MCF 10A (cell line): ENCODE results near the gene CNTNAP1. TPM values are rescaled to one million over a fixed set of nuclear protein-coding genes. Genes with fewer than 3 reads are reported as not detected.
"Not testable (repeated sequence)": the region's sequence is repeated elsewhere in the genome, so short reads cannot be mapped to it uniquely, and the experiment has no call there.

Source experiments
- BruUV-seq: library from RNA; stranded (reverse); fragments of 400-500 nt; replicated peaks from 2 replicates; lab custom pipeline; 2021; lab: Mats Ljungman, UMichigan
- CTCF ChIA-PET: fragments of 300-600 bp; sonication (Branson Sonifier 250); formaldehyde crosslinking; extraction: SDS; loops from one replicate; lab custom pipeline; 2021; ENCODE audit warnings: antibody characterized with exemption, inconsistent platforms; lab: Yijun Ruan, JAX
- POLR2A ChIA-PET: fragments of 300-600, 350-650 bp; sonication (Branson Sonifier 250); formaldehyde crosslinking; extraction: SDS; loops from one replicate; lab custom pipeline; 2020; ENCODE audit warnings: antibody characterized with exemption, inconsistent platforms; lab: Yijun Ruan, JAX
- DNase-seq: peaks from one replicate; pipeline ENCODE4 v3.0.0-alpha.2; 2018; ENCODE audit not compliant: unreplicated experiment
- H3K27ac Mint-ChIP-seq: one replicate; pipeline ENCODE4 v1.8.0; 2022; ENCODE audit warnings: mild to moderate bottlenecking, low read depth, mixed read lengths; ENCODE audit not compliant: unreplicated experiment
- H3K27me3 Mint-ChIP-seq: one replicate; pipeline ENCODE4 v1.8.0; 2022; ENCODE audit warnings: mixed read lengths; ENCODE audit not compliant: insufficient read depth, unreplicated experiment
- H3K36me3 Mint-ChIP-seq: one replicate; pipeline ENCODE4 v1.8.0; 2022; ENCODE audit warnings: mild to moderate bottlenecking, moderate library complexity, mixed read lengths; ENCODE audit not compliant: insufficient read depth, unreplicated experiment
- H3K4me1 Mint-ChIP-seq: one replicate; pipeline ENCODE4 v1.8.0; 2022; ENCODE audit warnings: mixed read lengths; ENCODE audit not compliant: insufficient read depth, unreplicated experiment
- H3K4me3 Mint-ChIP-seq: one replicate; pipeline ENCODE4 v1.8.0; 2022; ENCODE audit warnings: mild to moderate bottlenecking, moderate library complexity, mixed read lengths; ENCODE audit not compliant: unreplicated experiment
- H3K9me3 Mint-ChIP-seq: one replicate; pipeline ENCODE4 v1.8.0; 2022; ENCODE audit warnings: mixed read lengths; ENCODE audit not compliant: unreplicated experiment
- CTCF ChIP-seq: fragments of 200-600 bp; IDR thresholded peaks from one replicate; pipeline ENCODE4 v1.8.0; 2022; ENCODE audit warnings: antibody characterized with exemption, mild to moderate bottlenecking; ENCODE audit not compliant: unreplicated experiment
- intact Hi-C: fragments of 100-400 bp; cut with micrococcal nuclease; formaldehyde crosslinking; loops from 2 replicates; pipeline ENCODE4 v1.14.1; 2022
- total RNA-seq: library from RNA; stranded (reverse); gene quantifications from 2 replicates; pipeline ENCODE4 v1.2.3, GENCODE V29; 2022

The CNTNAP1 gene
- total RNA-seq, 1 experiment from 2014 or later, result 1.2 TPM

- Mint-ChIP-seq H3K4me3 (no peak overlapping the region), H3K27me3 (no peaks in the 10 kb centered on the region), H3K36me3 (peaks cover 76% of the 10 kb centered on the region), H3K9me3 (no peaks in the 10 kb centered on the region), H3K4me1 (no peaks in the 10 kb centered on the region), H3K27ac (no peak overlapping the region)
- no peak for TF ChIP-seq CTCF
- intact Hi-C loops, result no loop called here
- POLR2A ChIA-PET, result no interaction called here
- no peak for DNase-seq
- BruUV-seq, result no TSS peak
- CTCF ChIA-PET, result interaction anchor here (0.6 kb wide), 1 partner anchor 115 kb away, joined by 3 read pairs; no protein-coding TSS in a partner anchor
These were observed 41.3 kb downstream of the CNTNAP1 start for GRCh38 chr17:42723636-42724035.

DNA sequence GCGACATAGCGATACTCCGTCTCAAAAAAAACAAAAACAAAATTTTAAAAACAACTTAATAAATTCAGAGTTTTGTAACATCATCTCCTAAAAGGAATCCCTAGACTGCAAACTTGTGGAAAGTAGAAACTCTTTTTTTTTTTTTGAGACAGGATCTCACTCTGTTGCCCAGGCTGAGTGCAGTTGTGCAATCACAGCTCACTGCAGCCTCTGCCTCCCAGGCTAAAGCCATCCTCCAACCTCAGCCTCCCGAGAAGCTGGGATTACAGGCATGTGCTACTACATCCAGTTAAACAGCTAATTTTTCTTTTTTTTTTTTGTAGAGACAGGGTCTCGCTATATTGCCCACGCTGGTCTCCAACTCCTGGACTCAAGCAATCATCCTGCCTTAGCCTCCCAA lies 42.8 kb downstream of the CNTNAP1 start:
- H3K9me3 Mint-ChIP-seq, result no peaks in the 10 kb centered on the region
- no peaks in the 10 kb centered on the region for H3K4me1 Mint-ChIP-seq
- POLR2A ChIA-PET, result interaction anchor here (0.7 kb wide), 1 partner anchor 186 kb away, joined by 4 read pairs; no protein-coding TSS in a partner anchor
- intact Hi-C loops, result no loop called here
- H3K36me3 Mint-ChIP-seq, result peaks cover 77% of the 10 kb centered on the region
- no peak for DNase-seq
- no TSS peak for BruUV-seq
- no peak overlapping the region for H3K4me3 Mint-ChIP-seq
- no peak overlapping the region for H3K27ac Mint-ChIP-seq
- CTCF ChIA-PET, result interaction anchor here (0.6 to 1.3 kb wide), 3 partner anchors 147 to 1284 kb away, joined by 3 to 4 read pairs (median 3); no protein-coding TSS in a partner anchor
- no peaks in the 10 kb centered on the region for H3K27me3 Mint-ChIP-seq
- no peak for TF ChIP-seq CTCF

DNA sequence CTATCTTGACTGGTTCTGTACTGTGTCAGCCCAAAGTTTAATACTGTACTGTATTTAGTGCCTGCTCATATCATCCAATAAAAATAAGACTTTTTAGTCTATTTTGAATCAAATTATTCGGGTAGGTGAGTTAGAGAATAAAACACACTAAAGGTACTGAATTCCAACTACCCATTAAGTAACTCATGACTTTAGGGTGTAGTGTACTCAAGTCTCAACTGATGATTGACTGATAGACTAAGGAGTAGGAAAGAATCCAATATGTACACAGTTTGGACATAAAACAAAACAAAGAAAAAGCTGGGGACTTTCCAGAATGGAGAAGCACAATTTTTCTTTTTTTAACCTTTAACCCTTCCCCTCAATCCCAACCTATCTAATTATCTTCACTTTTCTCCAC lies 58.4 kb downstream of the CNTNAP1 start:
- intact Hi-C loops, result no loop called here

GRCh38 chr17:42742916-42743315 lies 60.6 kb downstream of the CNTNAP1 start:
- CTCF ChIA-PET, result interaction anchor here (0.8 to 1.3 kb wide), 4 partner anchors 21 to 41 kb away, joined by 3 to 5 read pairs (median 4); no protein-coding TSS in a partner anchor
- POLR2A ChIA-PET, result interaction anchor here (0.6 to 2.2 kb wide), 6 partner anchors 11 to 943 kb away, joined by 3 to 10 read pairs (median 6); partner anchors contain the start of genes PSMC3IP, RETREG3, TUBG1 and VPS25
- H3K27ac Mint-ChIP-seq, H3K36me3 Mint-ChIP-seq, DNase-seq, H3K27me3 Mint-ChIP-seq, H3K4me1 Mint-ChIP-seq, H3K4me3 Mint-ChIP-seq, BruUV-seq, intact Hi-C loops, H3K9me3 Mint-ChIP-seq: not testable (repeated sequence)

More for the DNA sequence above, 58.4 kb downstream of the CNTNAP1 start:
- BruUV-seq, result no TSS peak
- Mint-ChIP-seq H3K4me1 (peaks cover 10% of the 10 kb centered on the region), H3K27ac (no peak overlapping the region), H3K4me3 (no peak overlapping the region), H3K9me3 (no peaks in the 10 kb centered on the region), H3K27me3 (no peaks in the 10 kb centered on the region), H3K36me3 (peaks cover 6% of the 10 kb centered on the region)
- TF ChIP-seq CTCF, result no peak
- POLR2A ChIA-PET, result no interaction called here
- CTCF ChIA-PET, result interaction anchor here (0.6 kb wide), 2 partner anchors 9 to 441 kb away, joined by 3 to 5 read pairs; no protein-coding TSS in a partner anchor
- no peak for DNase-seq
